ENCODE results near the gene WAC. TPM values are rescaled to one million over a fixed set of nuclear protein-coding genes. Genes with fewer than 3 reads are reported as not detected.
A peak's percentile ranks its signal among the peaks of the same experiment; 100 is the strongest.

WAC gene
- total and polyA plus RNA-seq, 2 of the 13 experiments (the other 11 are each of a cell fraction or from before 2014, with no cell fraction given), result 69.1 to 96.2 TPM

DNA sequence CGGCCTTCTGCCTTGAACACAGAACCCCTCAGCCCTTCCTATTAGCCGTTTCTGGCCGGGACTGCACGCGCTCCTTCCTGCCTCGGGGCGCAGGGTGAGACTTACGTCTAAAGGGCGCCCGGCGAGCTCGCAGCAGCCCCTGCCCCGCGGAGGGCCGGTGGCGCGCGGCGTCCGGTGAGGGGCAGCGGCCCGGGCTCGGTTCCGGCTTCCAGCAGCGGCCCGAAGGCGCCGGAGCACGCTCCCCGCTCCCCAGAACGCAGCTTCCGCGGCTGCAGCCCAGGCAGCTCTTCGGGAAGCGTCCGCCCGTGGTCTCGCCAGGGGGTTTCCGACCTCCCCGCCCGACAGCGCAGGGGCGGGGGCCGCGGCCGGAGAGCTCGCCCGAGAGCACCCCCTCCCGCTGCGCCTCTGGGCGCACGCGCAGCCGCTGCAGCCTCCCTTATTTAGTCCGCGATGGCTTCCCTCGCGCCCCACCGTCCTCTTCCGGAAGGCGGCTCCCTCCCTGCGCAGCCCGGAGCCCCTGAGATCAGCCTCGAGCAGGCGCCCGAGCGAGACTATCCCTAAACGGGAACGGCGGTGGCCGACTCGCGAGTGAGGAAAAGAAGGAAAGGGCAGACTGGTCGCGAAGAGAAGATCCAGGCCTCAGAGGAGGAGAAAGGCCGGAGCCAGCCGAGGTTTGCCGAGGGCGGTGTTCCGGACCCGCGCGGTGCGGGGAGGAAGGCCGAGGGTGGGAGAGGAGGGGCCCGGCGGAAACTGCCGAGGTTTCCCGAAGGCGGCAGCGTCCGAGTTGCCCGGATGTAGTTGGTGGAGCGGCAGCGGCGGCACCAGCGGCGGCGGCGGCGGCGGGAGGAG, at the start of gene WAC (continued):
- TF ChIP-seq, protein P1, sequence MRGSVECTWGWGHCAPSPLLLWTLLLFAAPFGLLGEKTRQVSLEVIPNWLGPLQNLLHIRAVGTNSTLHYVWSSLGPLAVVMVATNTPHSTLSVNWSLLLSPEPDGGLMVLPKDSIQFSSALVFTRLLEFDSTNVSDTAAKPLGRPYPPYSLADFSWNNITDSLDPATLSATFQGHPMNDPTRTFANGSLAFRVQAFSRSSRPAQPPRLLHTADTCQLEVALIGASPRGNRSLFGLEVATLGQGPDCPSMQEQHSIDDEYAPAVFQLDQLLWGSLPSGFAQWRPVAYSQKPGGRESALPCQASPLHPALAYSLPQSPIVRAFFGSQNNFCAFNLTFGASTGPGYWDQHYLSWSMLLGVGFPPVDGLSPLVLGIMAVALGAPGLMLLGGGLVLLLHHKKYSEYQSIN (CRISPR knock-in tag; IDR thresholded peaks at IDR 0.05; ENCODE audit: borderline replicate concordance), result no peak
- peak; percentile 81; the same call in 1 of the 2 replicates for TF ChIP-seq ZNF224 (CRISPR knock-in tag; IDR thresholded peaks at IDR 0.05)
- TF ChIP-seq, protein P2, sequence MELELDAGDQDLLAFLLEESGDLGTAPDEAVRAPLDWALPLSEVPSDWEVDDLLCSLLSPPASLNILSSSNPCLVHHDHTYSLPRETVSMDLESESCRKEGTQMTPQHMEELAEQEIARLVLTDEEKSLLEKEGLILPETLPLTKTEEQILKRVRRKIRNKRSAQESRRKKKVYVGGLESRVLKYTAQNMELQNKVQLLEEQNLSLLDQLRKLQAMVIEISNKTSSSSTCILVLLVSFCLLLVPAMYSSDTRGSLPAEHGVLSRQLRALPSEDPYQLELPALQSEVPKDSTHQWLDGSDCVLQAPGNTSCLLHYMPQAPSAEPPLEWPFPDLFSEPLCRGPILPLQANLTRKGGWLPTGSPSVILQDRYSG (CRISPR knock-in tag; IDR thresholded peaks at IDR 0.05), result no peak
- TF ChIP-seq HMG20B (CRISPR knock-in tag; conservative IDR thresholded peaks at IDR 0.05), result no peak
- peak; percentile 61; the same call in 1 of the 2 replicates for TF ChIP-seq ZNF354B (CRISPR knock-in tag; IDR thresholded peaks at IDR 0.05)
- TF ChIP-seq XRCC5 (optimal IDR thresholded peaks at IDR 0.05; ENCODE audit: low read length), result peak; percentile 83
- TF ChIP-seq, protein P3, sequence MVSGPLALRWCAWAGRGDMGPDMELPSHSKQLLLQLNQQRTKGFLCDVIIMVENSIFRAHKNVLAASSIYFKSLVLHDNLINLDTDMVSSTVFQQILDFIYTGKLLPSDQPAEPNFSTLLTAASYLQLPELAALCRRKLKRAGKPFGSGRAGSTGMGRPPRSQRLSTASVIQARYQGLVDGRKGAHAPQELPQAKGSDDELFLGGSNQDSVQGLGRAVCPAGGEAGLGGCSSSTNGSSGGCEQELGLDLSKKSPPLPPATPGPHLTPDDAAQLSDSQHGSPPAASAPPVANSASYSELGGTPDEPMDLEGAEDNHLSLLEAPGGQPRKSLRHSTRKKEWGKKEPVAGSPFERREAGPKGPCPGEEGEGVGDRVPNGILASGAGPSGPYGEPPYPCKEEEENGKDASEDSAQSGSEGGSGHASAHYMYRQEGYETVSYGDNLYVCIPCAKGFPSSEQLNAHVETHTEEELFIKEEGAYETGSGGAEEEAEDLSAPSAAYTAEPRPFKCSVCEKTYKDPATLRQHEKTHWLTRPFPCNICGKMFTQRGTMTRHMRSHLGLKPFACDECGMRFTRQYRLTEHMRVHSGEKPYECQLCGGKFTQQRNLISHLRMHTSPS (CRISPR knock-in tag; IDR thresholded peaks at IDR 0.05; ENCODE audit: low read depth), result no peak
- TF ChIP-seq ZNF891 (CRISPR knock-in tag; IDR thresholded peaks at IDR 0.05), result peak; percentile 94
- TF ChIP-seq YEATS4 (CRISPR knock-in tag; IDR thresholded peaks at IDR 0.05; ENCODE audit: borderline replicate concordance), result peak; percentile 90
- peak; percentile 74 for TF ChIP-seq NR2C2 (CRISPR knock-in tag; IDR thresholded peaks at IDR 0.05; ENCODE audit: borderline replicate concordance)
- no peak for TF ChIP-seq ZNF282 (IDR thresholded peaks at IDR 0.05; ENCODE audit: partially characterized antibody)
- TF ChIP-seq RBAK (CRISPR knock-in tag; IDR thresholded peaks at IDR 0.05), result 0 out of 2 replicates have a peak, but pooled peaks have one; percentile 56
- TF ChIP-seq ZNF235 (CRISPR knock-in tag; IDR thresholded peaks at IDR 0.05; ENCODE audit: borderline replicate concordance), result no peak
- 0 out of 2 replicates have a peak, but pooled peaks have one; percentile 82 for TF ChIP-seq REL (CRISPR knock-in tag; conservative IDR thresholded peaks at IDR 0.05)
- TF ChIP-seq ZNF296 (CRISPR knock-in tag; conservative IDR thresholded peaks at IDR 0.05), result no peak
- peak; percentile 25; the same call in 1 of the 2 replicates for TF ChIP-seq SMYD3 (CRISPR knock-in tag; IDR thresholded peaks at IDR 0.05)
- TF ChIP-seq, protein P4, sequence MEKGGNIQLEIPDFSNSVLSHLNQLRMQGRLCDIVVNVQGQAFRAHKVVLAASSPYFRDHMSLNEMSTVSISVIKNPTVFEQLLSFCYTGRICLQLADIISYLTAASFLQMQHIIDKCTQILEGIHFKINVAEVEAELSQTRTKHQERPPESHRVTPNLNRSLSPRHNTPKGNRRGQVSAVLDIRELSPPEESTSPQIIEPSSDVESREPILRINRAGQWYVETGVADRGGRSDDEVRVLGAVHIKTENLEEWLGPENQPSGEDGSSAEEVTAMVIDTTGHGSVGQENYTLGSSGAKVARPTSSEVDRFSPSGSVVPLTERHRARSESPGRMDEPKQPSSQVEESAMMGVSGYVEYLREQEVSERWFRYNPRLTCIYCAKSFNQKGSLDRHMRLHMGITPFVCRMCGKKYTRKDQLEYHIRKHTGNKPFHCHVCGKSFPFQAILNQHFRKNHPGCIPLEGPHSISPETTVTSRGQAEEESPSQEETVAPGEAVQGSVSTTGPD (CRISPR knock-in tag; IDR thresholded peaks at IDR 0.05), result no peak
- TF ChIP-seq CBX1 (IDR thresholded peaks at IDR 0.05; ENCODE audit: low read depth), result peak; percentile 49
- no peak for TF ChIP-seq ESRRA (CRISPR knock-in tag; IDR thresholded peaks at IDR 0.05; ENCODE audit: low read depth)
- TF ChIP-seq RFX1 (IDR thresholded peaks at IDR 0.05), result no peak
- TF ChIP-seq MAZ (IDR thresholded peaks at IDR 0.05; ENCODE audit: borderline replicate concordance, low read depth, low read length), result peak; percentile 94
- peak; percentile 97 for TF ChIP-seq MAZ (CRISPR knock-in tag; IDR thresholded peaks at IDR 0.05; ENCODE audit: low read depth)
